ENCODE data around the gene LIN28B. TPM values are rescaled to one million over a fixed set of nuclear protein-coding genes. Genes with fewer than 3 reads are reported as not detected.

Gene LIN28B
- total and polyA plus RNA-seq, 12 donors: 0.08 to 8.7 (median 0.09) TPM; not detected in 7

DNA sequence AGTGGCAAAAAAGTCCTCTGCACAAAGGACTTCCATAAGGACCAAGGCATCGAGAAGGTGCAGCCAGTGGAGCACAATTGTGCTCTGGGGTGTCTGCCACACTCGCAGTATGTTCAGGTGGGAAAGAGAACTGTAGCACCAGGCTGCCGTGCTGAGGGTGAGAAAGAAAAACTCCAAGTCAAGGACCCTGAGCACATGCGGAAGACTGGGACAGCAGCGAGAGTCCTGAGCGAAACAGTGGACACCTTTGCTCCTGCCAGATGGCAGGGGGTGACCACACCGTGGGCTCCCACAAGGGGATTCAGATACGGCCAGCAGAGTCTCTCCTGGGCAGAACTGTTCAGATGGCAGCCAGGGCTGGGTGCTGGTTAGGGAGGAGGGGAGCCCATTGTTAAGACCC is 149.4 kb downstream of the LIN28B start:
- WGBS, 4 donors: 95 to 98% (median 97%) methylated on average over 7 to 8 of the region's 8 CpGs
- no peak for DNase-seq
- H3K9me3 ChIP-seq (replicated peaks in 1 of 3): no peaks in the 10 kb centered on the region
- H3K36me3 ChIP-seq (replicated peaks in 1 of 2): no peaks in the 10 kb centered on the region
- H3K27ac ChIP-seq: no peak overlapping the region
- no peaks in the 10 kb centered on the region for H3K27me3 ChIP-seq
- no peaks in the 10 kb centered on the region for H3K4me1 ChIP-seq (replicated peaks in 1 of 2)
- H3K4me3 ChIP-seq: no peak overlapping the region
- no peak for TF ChIP-seq POLR2A (IDR thresholded peaks at IDR 0.05)
- TF ChIP-seq, protein P1, sequence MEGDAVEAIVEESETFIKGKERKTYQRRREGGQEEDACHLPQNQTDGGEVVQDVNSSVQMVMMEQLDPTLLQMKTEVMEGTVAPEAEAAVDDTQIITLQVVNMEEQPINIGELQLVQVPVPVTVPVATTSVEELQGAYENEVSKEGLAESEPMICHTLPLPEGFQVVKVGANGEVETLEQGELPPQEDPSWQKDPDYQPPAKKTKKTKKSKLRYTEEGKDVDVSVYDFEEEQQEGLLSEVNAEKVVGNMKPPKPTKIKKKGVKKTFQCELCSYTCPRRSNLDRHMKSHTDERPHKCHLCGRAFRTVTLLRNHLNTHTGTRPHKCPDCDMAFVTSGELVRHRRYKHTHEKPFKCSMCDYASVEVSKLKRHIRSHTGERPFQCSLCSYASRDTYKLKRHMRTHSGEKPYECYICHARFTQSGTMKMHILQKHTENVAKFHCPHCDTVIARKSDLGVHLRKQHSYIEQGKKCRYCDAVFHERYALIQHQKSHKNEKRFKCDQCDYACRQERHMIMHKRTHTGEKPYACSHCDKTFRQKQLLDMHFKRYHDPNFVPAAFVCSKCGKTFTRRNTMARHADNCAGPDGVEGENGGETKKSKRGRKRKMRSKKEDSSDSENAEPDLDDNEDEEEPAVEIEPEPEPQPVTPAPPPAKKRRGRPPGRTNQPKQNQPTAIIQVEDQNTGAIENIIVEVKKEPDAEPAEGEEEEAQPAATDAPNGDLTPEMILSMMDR (IDR thresholded peaks at IDR 0.05): no peak
- intact Hi-C loops (cut with DNase I): no loop called here

DNA sequence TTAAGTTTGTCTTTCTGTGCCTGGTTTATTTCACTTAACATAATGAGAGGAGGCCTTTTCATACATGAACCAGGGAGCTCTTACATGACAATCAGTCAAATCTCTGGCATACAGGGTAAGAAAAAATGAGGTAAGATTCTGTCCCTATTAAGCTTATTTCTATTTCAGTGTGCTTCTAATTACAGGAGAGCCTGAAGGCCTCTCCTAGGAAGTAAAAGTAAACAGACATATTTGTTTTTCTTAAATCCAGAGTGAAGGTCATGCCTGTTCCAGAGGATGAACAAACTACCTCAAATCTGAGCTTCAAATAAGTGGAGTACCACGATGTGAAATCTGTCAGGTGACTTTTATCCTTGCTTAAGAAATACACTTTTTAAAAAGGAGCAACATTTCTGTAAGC is 150.3 kb downstream of the LIN28B start:
- Histone ChIP-seq H3K27ac (no peak overlapping the region), H3K9me3 (replicated peaks in 1 of 3) (no peaks in the 10 kb centered on the region), H3K36me3 (replicated peaks in 1 of 2) (no peaks in the 10 kb centered on the region), H3K4me3 (no peak overlapping the region), H3K27me3 (no peaks in the 10 kb centered on the region), H3K4me1 (replicated peaks in 1 of 2) (no peaks in the 10 kb centered on the region)
- no peak for TF ChIP-seq POLR2A (IDR thresholded peaks at IDR 0.05)
- TF ChIP-seq, protein P1 (IDR thresholded peaks at IDR 0.05): no peak
- intact Hi-C loops (cut with DNase I): no loop called here
- no peak for DNase-seq
- 46 to 60% (median 53%) methylated on average over 1 of the region's 1 CpG for WGBS, 4 donors

DNA sequence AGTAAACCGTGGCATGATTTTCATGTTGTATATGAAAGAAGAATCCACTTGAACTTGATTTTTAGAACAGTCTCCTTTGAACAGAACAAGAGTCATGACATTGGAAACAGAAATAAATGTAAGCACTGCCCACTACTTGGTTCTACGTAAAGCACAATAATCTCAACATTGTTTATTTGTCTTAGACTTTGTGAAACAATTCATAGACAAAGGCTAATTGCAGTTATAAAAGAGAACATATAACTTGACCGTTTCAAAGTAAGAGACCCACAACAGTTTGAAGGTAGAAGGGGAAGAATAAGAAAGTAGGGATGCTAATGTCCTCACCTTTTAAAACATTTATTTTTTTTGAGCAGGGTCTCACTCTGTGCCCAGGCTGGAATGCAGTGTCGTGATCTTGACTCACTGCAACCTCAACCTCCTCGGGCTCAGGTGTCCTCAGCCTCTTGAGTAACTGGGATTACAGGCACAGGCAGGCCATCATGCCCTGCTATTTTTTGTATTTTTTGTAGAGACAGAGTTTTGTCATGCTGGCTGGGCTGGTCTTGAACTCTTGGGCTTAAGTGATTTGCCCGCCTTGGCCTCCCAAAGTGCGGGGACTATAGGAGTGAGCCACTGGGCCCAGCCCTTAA is 151.8 kb downstream of the LIN28B start:
- H3K27ac ChIP-seq: no peak overlapping the region
- no peaks in the 10 kb centered on the region for H3K27me3 ChIP-seq
- H3K4me1 ChIP-seq (replicated peaks in 1 of 2): no peaks in the 10 kb centered on the region
- no peaks in the 10 kb centered on the region for H3K9me3 ChIP-seq (replicated peaks in 1 of 3)
- no peak for DNase-seq
- 76 to 86% (median 84%) methylated on average over 7 of the region's 7 CpGs for WGBS, 4 donors
- intact Hi-C loops (cut with DNase I): no loop called here
- no peaks in the 10 kb centered on the region for H3K36me3 ChIP-seq (replicated peaks in 1 of 2)
- no peak overlapping the region for H3K4me3 ChIP-seq
- TF ChIP-seq POLR2A (IDR thresholded peaks at IDR 0.05): no peak
- TF ChIP-seq, protein P1 (IDR thresholded peaks at IDR 0.05): no peak

DNA sequence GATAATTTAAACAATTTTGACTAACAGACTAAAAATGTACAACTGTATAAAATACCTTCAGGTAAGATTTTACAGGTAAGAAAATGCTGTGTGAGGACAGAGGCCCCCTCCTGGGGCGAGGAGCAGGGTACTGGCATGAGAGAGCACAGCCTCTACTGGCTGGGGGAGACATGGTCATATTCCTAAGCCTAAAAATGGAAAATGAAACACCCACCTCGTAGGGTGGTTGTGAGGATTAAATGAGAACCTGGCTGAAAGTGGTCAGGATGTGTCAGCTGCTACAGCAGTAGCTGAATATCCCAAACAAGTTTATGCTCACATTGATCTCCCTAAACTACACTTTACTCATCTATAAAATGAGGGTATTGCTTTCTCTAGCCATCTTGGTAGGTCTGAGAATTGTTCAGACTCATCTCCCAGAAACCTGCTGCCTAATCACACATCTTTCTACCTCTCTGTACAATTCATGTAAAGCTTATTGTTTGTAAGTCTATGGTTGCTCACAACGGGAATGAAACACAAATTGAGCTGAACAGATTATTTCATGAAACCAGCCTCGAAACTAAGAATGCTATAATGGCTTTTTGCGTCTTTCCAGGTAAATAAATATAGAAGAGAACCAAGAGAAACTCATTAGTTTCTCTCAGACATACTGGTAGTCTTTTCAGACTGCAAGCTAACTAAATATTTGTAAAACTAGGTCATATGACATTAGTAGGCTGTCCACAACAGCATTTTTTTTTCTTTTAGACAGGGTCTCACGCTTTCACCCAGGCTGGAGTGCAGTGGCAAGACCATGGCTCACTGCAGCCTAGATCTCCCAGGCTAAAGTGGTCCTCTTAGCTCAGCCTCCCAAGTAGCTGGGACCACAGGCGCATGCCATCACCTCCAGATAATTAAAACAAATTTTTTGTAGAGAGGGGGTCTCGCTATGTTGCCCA is 153.3 kb downstream of the LIN28B start:
- H3K27ac ChIP-seq: no peak overlapping the region
- TF ChIP-seq, protein P1 (IDR thresholded peaks at IDR 0.05): no peak
- no peak for TF ChIP-seq POLR2A (IDR thresholded peaks at IDR 0.05)
- WGBS, 4 donors: 65 to 68% (median 67%) methylated on average over 8 of the region's 8 CpGs
- no peaks in the 10 kb centered on the region for H3K27me3 ChIP-seq
- no peak for DNase-seq
- no peaks in the 10 kb centered on the region for H3K4me1 ChIP-seq (replicated peaks in 1 of 2)
- H3K36me3 ChIP-seq (replicated peaks in 1 of 2): no peaks in the 10 kb centered on the region
- H3K9me3 ChIP-seq (replicated peaks in 1 of 3): no peaks in the 10 kb centered on the region
- H3K4me3 ChIP-seq: no peak overlapping the region
- intact Hi-C loops (cut with DNase I): no loop called here

Data from adrenal gland (tissue), 12 donors.